Stimulated activated CD8-positive, alpha-beta memory T cell treated with anti-CD3 and anti-CD28 coated beads, Interleukin-12 subunit alpha, Interleukin-12 subunit beta, amount 100 ng/mL, for 1 hour (primary cell): ENCODE measurements around the gene PTPRN2.

Experiments used
- DNase-seq: peaks from one replicate; pipeline ENCODE4 v3.0.0-alpha.2; 2020; ENCODE audit warnings: low read depth

Gene PTPRN2

GRCh38 chr7:157615101-157615817 is 972.4 kb downstream of the PTPRN2 start:
- no peak for DNase-seq

DNA sequence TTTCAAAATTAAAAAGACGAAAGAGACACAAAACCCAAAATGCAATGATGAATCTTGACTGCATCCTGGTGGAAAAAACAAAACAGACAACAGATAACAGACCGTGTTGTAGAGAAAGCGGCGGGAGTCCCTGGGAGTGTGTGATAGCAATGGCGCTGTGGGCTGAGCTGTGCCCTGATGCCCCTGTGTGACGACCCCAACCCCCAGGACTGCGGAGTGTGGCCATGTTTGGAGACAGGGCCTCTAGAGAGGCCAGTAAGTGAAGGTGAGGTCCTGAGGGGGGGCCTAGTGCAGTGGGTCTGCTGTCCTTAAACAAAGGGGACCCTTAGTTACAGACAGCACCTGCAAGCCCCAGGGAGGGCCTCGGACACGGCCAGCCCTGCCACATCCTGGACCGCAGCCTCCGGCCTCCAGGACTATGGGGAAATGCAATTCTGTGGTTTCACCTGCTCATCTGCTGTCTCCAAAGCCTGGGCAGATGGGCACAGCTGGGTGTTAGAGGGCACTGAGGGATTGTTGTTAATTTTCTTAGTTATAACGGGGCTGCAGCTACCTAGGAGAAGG is 973.1 kb downstream of the PTPRN2 start:
- DNase-seq = no peak

GRCh38 chr7:157613575-157614322 is 973.9 kb downstream of the PTPRN2 start:
- no peak for DNase-seq

DNA sequence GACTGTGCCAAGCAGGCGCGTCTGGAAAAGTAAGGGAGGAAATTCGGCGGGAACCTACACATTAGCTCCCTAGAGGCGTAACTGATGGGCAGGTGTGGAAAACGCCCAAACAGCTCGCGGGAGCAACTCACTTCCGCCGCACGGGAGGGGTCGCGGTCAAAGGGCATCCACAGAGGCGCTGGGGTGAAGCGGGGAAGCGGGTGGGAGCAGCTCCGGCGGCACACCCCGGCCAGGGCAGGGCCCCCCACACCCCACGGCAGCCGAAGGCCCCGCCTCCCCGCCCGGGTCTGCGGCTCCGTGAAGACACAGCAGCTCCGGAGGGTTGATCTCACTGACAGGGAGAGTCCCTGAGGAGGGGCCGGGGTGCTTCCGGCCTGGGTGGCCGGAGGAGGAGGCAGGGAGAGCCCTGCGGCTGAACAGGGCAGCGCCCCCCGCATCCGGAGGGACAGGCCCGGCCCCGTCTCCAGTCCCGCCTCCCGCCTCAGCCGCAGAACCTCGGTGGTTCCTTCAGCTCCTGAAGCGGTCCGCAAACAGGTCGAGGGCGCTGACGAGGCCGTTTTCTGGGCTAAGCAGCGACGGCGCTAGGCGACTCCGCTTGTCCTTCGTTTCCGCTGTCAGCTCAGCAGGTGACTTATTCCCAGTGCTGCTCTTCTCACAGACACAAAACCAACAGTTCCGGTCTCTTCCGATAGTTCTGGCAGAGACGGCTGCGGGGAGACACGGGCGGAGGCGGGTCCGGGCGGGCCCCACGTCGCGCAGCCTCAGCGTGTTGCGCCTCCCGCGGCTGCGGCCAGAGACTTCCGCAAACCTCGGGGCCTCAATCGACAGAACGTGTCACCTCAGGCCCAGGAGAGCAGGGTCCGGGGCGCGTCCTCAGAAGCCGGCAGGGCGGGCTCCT is 974.7 kb downstream of the PTPRN2 start:
- DNase-seq = peak; percentile 41

DNA sequence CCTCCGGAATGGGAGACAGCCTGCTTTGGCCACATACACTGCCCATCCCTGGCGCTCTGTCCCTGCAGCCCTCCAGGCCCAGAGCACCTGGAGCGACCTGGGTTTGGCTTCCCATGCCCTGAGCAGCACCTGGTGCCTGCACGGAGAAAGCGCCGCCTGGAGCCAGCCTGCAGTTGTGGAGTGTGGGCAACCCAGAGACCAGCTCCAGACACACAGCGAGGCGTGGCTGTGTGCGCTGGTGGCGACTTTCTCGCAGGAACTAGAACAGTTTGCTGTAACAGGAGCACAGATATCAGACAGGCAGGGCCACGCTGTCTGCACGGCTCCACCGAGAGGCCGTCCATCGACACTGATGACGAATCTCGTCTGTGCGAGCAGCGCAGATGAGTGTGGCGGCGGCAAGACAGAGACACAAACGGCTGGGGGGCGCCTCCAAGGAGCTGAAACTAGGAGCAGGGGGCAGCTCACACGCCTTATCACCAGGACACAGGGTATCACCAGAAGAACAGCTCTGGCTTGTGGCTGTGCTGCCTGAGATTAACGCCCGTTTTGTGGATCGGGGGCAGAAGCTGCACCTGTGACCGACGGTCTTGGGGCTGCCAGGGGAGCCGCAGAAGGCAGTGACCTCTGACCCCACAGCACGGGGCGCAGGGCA is 975.5 kb downstream of the PTPRN2 start:
- no peak for DNase-seq

GRCh38 chr7:157611341-157611740 is 976.3 kb downstream of the PTPRN2 start:
- DNase-seq = no peak

DNA sequence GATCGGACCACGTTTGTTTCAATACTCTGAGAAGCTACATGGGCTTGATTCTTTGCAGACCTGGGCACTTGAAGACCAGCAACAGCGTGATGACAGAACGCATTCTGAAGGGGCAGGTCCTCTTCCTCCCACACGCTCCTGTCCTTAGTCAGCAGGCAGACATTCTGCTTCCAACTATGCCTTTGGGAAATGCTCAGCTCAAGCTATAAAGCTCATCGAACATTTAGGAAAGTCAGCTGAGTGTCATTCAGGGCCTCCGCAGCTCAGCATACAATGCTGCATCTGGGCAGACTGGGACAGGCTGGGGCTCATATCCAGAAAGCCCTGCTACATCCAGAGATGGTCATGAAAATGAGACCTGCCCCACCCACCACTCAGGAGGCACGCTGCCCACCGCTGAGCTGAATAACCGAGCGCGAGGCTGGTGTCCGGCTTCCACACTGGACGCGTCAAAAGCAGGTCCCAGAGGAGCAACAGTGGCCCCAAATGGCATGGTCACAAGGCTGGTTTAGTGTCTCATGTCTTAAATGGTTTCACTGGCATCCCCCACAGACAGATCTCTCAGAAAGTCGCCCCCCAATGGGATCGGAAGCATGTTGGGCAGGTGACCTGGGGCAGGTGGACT is 976.8 kb downstream of the PTPRN2 start:
- DNase-seq = no peak

DNA sequence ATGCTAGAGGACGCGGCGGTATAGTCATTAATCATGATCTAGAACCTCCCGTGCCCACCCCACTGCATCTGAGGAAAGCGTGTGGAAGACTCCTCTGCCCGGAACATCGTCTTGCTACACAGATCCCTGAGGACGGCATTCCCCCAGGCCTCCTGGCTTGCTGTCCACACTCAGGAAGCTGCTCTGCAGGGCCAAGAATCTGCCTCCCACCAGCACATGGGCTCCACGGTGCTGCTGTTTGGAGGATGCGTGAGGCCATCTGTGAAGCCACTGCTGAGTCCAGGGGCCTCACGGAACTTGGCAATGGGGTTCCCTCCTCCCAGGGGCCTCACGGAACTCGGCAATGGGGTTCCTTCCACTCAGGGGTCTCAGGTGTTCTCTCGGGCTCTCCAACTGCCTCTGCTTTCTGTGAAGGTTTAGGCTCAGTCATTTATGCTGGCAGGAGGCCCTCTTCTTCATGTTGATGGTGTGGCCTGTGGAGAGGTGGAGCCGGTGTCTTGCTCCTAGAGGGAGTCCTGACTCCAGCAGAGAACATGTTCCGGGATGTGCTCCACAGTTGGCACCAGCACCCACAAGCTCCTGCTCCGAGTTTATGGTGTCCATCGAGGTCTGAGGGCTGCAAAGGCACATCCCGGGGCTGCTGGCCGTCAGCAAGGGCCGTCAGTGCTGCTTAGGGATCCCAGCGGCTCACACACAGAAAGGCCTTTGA is 977.5 kb downstream of the PTPRN2 start:
- DNase-seq = no peak

DNA sequence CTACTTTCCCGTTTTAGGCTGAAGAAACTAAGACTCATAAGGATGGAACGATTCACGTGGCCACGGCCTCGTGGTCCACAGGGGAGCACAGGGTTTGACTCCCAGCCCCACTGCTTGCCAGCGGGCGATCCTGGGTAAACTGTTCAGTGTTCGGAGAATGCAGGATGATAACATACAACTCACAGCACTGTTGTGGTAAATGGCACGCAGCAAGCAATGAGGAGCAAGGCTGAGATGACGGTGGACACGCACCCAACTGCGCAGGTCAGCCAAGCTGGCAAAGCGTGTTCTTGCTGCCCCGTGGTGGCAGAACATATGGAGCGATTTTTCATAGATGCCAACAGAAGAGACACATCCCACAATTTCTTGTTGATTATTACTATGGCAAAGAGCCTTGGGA is 978.1 kb downstream of the PTPRN2 start:
- DNase-seq = no peak

DNA sequence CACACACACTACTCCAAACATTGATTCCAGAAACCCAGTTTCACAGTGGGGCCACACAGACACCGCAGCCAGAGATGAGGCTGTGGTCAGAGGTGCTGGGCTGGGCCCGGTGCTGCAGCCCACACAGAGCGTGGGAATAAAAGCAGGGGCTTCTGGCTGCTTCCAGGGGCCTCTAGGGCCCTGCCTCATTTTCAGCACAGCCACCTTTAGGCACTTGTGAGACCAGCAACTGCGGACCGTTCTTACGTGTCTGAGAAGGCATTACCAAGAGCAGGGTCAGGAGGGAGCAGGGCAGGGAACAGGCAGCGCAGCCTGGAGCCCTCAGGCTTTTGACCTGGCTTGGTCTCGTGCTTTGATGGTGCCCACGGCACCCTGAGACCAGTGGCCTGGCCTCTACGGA is 980.4 kb downstream of the PTPRN2 start:
- no peak for DNase-seq

DNA sequence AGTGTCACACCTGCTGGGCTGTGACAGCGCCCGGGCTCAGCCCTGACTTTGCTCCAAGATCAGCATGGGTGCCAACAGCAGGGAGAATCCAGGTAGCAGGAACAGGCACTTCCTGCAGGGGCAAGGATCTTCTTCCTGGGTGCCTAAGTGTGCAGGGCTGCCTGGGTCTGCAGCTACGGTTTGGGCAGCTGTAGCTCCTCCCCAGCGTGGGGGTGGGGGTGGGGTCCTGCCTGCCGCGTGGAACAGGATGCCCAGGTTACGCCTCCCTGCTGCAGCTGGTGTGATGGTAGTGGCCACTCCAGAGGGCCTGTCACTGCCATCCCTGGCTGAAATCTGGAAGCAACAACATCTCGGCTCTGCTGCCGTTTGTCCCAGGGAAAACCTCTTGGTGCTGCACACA is 981.5 kb downstream of the PTPRN2 start:
- DNase-seq = no peak

- DNase-seq = no peak
Observed at GRCh38 chr7:157605638-157606037, 982.0 kb downstream of the PTPRN2 start.

GRCh38 chr7:157604661-157605381 is 982.8 kb downstream of the PTPRN2 start:
- DNase-seq = no peak

DNA sequence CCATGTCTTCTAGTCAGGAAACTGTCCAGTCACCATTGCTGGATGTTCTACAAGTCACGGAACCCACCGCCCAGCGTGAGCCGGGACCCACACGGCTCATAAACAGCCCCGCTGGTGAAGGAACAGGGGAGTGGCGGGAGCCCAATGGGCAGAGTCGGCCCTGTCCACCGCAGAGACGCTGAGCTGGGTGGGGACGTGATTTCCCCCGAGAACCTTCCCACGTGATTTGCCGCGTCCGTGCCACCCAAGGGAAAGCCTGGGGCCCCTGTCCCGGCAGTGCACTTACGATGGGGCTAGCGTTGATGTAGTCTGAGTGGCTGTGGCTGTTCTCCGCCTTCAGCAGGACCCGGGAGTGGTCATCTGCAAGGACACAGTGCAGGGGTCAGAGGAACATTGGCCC is 983.9 kb downstream of the PTPRN2 start:
- DNase-seq = no peak

GRCh38 chr7:157603005-157603404 is 984.6 kb downstream of the PTPRN2 start:
- no peak for DNase-seq

GRCh38 chr7:157602581-157602980 is 985.0 kb downstream of the PTPRN2 start:
- no peak for DNase-seq

DNA sequence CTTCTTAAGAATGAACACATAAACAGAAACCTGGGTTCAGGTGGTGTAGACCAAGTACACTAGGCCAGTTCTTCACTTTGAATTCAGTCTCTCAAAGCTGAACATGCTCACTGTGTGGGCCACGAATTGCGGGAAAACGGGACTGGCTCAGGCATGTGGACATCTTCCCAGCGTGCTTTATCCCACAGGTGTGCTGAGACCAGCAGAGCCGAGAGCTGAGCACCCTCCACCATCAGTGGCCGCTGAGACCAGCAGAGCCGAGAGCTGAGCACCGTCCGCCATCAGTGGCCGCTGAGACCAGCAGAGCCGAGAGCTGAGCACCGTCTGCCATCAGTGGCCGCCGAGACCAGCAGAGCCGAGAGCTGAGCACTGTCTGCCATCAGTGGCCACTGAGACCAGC is 985.5 kb downstream of the PTPRN2 start:
- no peak for DNase-seq

DNA sequence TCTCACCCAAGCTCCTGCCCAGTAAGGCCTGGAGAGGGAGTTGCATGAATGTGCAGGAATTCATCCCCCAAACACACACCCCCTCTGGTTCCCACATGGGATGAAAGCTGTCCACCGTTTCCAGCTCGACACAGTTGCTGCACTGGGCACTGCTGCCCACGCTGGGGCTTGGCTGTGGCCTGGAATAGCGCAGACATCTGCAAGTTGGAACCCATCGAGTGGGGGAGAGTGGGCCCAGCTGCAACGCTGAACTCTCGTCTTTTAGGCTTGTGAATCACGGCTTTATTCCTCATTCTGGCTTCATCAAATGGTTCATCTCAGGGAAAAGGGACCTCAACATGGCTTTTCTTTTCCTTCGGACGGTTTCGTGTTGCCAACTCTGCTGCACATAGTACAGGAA is 986.1 kb downstream of the PTPRN2 start:
- no peak for DNase-seq

DNA sequence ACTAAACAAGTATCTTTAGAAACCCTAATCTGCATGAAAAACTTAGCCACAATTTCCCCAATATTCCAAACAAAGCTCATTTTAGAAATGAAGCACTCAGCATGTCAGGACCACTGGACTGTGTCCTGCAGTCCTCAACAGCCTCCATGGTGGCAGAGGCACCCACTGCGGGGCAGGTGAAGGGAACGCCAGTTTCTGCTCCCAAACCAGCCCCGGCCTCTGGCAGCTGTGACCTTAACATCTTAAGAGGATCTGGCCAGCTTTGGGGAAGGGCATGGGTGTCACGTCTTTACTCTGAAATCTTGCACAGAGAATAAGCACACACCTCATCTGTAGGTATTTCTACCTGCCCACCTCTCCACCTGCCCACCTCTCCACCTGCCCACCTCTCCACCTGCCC is 988.1 kb downstream of the PTPRN2 start:
- no peak for DNase-seq

- no peak for DNase-seq
Observed at GRCh38 chr7:157597562-157597961, 990.1 kb downstream of the PTPRN2 start.
